ENCODE measurements around the gene WBP2. TPM values are rescaled to one million over a fixed set of nuclear protein-coding genes. Genes with fewer than 3 reads are reported as not detected.
A peak's percentile ranks its signal among the peaks of the same experiment; 100 is the strongest.
"Not testable (repeated sequence)": the region's sequence is repeated elsewhere in the genome, so short reads cannot be mapped to it uniquely, and the experiment has no call there.

WBP2 gene
- total RNA-seq, 6 experiments from 2014 or later, result 51.4 to 65.5 (median 59.3) TPM

DNA sequence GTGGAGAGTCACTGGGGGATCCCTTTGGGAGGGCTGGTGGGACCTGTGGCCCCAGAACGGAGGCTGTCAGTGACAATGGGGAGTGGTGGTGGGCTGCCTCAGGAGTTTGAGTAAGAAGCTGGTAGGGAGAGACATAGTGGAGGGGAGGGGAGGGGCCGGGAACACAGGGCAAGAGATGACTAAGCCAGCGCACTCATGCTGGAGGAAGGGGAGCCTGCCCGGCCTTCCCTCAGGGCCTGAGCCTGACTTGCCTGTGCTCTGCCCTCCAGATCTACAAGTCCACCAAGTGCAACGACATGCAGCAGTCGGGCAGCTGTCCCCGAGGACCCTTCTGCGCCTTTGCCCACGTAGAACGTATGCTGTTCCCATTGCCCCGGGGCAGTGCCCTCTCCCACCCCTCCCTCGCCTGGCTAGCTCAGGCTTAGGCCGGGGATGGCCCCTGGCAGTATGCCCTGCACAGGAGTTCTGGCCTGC, 40.2 kb downstream of the WBP2 start:
- TF ChIP-seq, protein P1, sequence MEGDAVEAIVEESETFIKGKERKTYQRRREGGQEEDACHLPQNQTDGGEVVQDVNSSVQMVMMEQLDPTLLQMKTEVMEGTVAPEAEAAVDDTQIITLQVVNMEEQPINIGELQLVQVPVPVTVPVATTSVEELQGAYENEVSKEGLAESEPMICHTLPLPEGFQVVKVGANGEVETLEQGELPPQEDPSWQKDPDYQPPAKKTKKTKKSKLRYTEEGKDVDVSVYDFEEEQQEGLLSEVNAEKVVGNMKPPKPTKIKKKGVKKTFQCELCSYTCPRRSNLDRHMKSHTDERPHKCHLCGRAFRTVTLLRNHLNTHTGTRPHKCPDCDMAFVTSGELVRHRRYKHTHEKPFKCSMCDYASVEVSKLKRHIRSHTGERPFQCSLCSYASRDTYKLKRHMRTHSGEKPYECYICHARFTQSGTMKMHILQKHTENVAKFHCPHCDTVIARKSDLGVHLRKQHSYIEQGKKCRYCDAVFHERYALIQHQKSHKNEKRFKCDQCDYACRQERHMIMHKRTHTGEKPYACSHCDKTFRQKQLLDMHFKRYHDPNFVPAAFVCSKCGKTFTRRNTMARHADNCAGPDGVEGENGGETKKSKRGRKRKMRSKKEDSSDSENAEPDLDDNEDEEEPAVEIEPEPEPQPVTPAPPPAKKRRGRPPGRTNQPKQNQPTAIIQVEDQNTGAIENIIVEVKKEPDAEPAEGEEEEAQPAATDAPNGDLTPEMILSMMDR (IDR thresholded peaks at IDR 0.05), result no peak

DNA sequence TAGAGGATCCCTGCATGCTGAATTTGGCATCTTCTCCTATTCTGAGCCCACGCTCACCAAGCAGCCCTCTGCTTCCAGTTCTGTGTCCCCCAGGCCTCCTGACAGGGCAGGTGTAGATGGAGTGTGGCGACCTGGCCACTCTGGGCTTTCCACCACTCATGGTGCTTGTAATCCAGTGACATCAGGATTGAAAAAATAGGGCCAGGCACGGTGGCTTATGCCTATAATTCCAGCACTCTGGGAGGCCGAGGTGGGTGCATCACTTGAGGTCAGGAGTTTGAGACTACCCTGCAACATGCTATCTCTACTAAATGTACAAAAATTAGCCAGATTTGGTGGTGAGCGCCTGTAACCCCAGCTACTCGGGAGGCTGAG, 41.1 kb downstream of the WBP2 start:
- Mint-ChIP-seq H3K36me3 (ENCODE audit: low read depth) (peaks cover 7% of the 10 kb centered on the region), H3K4me1 (ENCODE audit: low read depth) (peaks cover 14% of the 10 kb centered on the region), H3K9me3 (no peaks in the 10 kb centered on the region), H3K27me3 (ENCODE audit: insufficient read depth) (peaks cover 2% of the 10 kb centered on the region), H3K4me3 (no peak overlapping the region), H3K27ac (no peak overlapping the region)
- DNase-seq, result no peak
- TF ChIP-seq, protein P1 (IDR thresholded peaks at IDR 0.05), result no peak

More for the DNA sequence above, 40.2 kb downstream of the WBP2 start:
- peak; percentile 66 for DNase-seq
- Mint-ChIP-seq H3K27ac (peak overlapping the region; percentile 82), H3K36me3 (ENCODE audit: low read depth) (peaks cover 11% of the 10 kb centered on the region), H3K4me3 (no peak overlapping the region), H3K4me1 (ENCODE audit: low read depth) (peaks cover 14% of the 10 kb centered on the region), H3K27me3 (ENCODE audit: insufficient read depth) (peaks cover 3% of the 10 kb centered on the region), H3K9me3 (no peaks in the 10 kb centered on the region)

DNA sequence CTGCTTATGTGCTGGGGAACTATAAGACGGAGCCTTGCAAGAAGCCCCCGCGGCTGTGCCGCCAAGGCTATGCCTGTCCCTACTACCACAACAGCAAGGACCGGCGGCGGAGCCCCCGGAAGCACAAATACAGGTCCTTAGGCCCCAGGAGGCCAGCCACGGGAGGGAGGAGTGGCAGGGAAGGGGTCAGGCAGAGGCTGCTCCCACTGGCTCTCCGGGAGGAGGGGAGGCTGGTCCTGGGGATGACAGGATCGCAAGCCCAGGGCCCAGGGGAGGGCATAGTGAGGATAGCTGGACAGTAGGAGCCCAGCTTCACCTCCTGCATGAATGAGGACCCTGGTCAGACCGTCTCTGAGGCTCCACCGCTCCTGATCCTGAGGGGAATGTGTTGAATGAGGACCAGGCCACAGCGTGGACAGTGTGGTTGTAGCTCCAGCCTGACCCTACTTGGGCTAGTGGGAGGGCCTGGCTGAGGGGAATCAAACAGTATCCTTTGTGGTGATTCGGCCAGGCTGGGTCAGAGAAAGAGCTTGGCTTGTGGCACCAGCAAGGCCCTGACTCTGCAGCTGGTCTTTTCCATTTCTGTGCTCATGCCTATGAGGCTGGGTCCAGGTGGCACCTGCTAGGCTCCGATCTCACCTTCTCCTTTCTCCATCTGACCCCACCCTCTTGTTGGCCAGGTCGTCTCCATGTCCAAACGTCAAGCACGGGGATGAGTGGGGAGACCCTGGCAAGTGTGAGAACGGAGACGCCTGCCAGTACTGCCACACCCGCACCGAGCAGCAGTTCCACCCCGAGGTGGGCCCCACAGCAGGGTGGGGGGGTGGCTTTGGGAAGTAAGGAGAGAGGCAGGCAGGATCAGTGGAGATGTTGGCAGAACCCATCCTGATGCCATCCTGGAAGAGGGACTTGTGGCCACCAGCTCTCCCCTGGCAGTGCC, 41.8 kb downstream of the WBP2 start:
- no peak overlapping the region for H3K27ac Mint-ChIP-seq
- no peak for DNase-seq
- peaks cover 14% of the 10 kb centered on the region for H3K4me1 Mint-ChIP-seq (ENCODE audit: low read depth)
- H3K36me3 Mint-ChIP-seq (ENCODE audit: low read depth), result peaks cover under 1% of the 10 kb centered on the region; the same call in 1 of the 2 replicates
- no peaks in the 10 kb centered on the region for H3K9me3 Mint-ChIP-seq
- TF ChIP-seq, protein P1 (IDR thresholded peaks at IDR 0.05), result no peak
- peaks cover 2% of the 10 kb centered on the region for H3K27me3 Mint-ChIP-seq (ENCODE audit: insufficient read depth)
- no peak overlapping the region for H3K4me3 Mint-ChIP-seq

DNA sequence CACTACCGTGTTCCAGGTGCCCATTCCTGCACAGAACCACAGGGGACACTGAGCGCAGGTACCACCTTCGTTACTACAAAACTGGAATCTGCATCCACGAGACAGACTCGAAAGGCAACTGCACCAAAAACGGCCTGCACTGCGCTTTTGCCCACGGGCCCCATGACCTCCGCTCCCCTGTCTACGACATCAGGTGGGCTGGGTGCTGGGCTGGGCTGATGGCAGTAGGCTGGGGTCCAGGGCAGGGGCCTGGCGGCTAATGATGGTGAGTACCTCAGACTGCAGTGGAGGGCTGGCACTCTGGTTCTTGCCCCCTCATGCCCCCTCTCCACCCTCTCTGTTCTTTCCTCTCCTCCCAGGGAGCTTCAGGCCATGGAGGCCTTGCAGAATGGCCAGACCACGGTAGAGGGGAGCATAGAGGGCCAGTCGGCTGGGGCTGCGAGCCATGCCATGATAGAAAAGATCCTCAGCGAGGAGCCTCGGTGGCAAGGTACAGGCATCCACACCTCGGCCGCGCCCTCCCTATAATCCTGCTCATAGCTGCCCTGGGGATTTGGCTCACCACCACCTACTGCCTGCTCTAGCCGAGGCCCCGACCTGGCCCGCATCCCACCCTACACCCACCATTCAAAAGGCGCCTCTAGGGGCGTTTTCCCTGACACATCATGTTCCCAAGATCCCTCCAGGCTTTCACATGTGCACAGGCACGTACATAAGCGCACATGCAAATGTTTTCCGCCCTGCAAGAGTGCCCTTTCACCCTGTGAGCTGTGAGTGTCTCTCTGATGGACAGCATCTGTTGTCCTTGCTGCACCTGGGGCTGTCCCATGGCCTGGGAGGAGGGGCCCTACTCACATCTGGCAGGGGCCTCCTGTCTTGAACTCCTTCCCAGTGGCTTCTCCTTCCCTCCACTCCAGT, 42.8 kb downstream of the WBP2 start:
- TF ChIP-seq, protein P1 (IDR thresholded peaks at IDR 0.05), result no peak
- Mint-ChIP-seq H3K36me3 (ENCODE audit: low read depth) (no peaks in the 10 kb centered on the region), H3K4me3 (no peak overlapping the region), H3K4me1 (ENCODE audit: low read depth) (peaks cover 14% of the 10 kb centered on the region), H3K27me3 (ENCODE audit: insufficient read depth) (peaks cover 2% of the 10 kb centered on the region), H3K27ac (no peak overlapping the region), H3K9me3 (no peaks in the 10 kb centered on the region)
- DNase-seq, result no peak

DNA sequence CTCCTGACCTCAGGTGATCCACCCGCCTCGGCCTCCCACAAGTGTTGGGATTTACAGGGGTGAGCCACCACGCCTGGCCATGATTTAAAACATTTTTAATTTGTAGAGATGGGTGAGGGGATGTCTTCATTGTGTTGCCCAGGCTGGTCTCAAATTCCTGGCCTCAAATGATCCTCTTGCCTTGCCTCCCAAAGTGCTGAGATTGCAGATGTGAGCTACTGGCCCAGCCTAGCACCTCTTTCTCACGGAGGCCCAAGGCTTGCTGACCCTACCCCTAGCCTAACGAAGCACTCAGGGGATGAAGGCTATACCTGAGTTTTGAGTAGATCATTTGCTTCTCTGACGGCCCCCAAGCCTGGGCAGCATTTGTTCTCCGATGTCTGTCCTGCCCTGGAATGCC, 44.0 kb downstream of the WBP2 start:
- no peak for DNase-seq
- no peaks in the 10 kb centered on the region for H3K9me3 Mint-ChIP-seq
- H3K4me3 Mint-ChIP-seq, result no peak overlapping the region
- no peaks in the 10 kb centered on the region for H3K36me3 Mint-ChIP-seq (ENCODE audit: low read depth)
- peaks cover 14% of the 10 kb centered on the region for H3K4me1 Mint-ChIP-seq (ENCODE audit: low read depth)
- TF ChIP-seq, protein P1 (IDR thresholded peaks at IDR 0.05), result no peak
- no peak overlapping the region for H3K27ac Mint-ChIP-seq
- peaks cover 2% of the 10 kb centered on the region for H3K27me3 Mint-ChIP-seq (ENCODE audit: insufficient read depth)

DNA sequence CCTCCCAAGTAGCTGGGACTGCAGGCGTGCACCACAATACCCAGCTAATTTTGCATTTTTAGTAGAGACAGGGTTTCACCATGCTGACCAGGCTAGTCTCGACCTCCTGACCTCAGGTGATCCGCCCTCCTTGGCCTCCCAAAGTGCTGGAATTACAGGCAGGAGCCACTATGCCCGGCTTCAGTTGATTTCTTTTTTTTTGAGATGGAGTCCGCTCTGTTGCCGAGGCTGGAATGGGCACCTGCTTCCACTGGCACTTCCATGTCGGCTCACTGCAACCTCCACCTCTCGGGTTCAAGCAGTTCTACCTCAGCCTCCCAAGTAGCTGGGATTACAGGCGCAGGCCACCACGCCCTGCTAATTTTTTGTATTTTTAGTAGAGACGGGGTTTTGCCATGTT, 44.4 kb downstream of the WBP2 start:
- H3K4me1 Mint-ChIP-seq (ENCODE audit: low read depth), result peaks cover 14% of the 10 kb centered on the region
- H3K4me3 Mint-ChIP-seq; H3K27ac Mint-ChIP-seq; H3K9me3 Mint-ChIP-seq; H3K27me3 Mint-ChIP-seq (ENCODE audit: insufficient read depth); H3K36me3 Mint-ChIP-seq (ENCODE audit: low read depth); DNase-seq: not testable (repeated sequence)
